Liver (tissue), 9 donors: ENCODE measurements around the gene ZNF775. TPM values are rescaled to one million over a fixed set of nuclear protein-coding genes. Genes with fewer than 3 reads are reported as not detected.

Experiments used
- DNase-seq: peaks from one replicate; pipeline ENCODE4 v3.0.0-alpha.2; 2017; ENCODE audit warnings: low spot score
- H3K27ac ChIP-seq, 2 donors: one replicate each; pipeline ENCODE4 v1.7.0; 2013; ENCODE audit warnings: inconsistent platforms in 2 of 2, low read length in 2 of 2, control low read depth in 1 of 2, low read depth in 1 of 2, mild to moderate bottlenecking in 1 of 2
- H3K27me3 ChIP-seq, 4 donors: one replicate each; pipeline versions ENCODE4 v1.6.1 to v1.7.0; 2013; ENCODE audit warnings: low read length in 3 of 4, inconsistent platforms in 1 of 4, mild to moderate bottlenecking in 1 of 4, moderate library complexity in 1 of 4; ENCODE audit not compliant: control insufficient read depth in 4 of 4, insufficient read depth in 4 of 4
- H3K36me3 ChIP-seq, 4 donors: one replicate each; pipeline versions ENCODE4 v1.6.1 to v1.7.0; 2013; ENCODE audit warnings: low read length in 3 of 4, mild to moderate bottlenecking in 3 of 4, low read depth in 1 of 4, moderate library complexity in 1 of 4; ENCODE audit not compliant: control insufficient read depth in 4 of 4, insufficient read depth in 3 of 4
- H3K4me1 ChIP-seq, 4 donors: one replicate each; pipeline versions ENCODE4 v1.6.1 to v1.7.0; 2013; ENCODE audit warnings: low read length in 3 of 4, mild to moderate bottlenecking in 3 of 4, moderate library complexity in 1 of 4; ENCODE audit not compliant: control insufficient read depth in 4 of 4, insufficient read depth in 4 of 4
- H3K4me3 ChIP-seq, 3 donors: one replicate each; pipeline versions ENCODE4 v1.6.1 to v1.7.0; 2013; ENCODE audit warnings: low read length in 3 of 3, control low read depth in 1 of 3, low read depth in 1 of 3, mild to moderate bottlenecking in 1 of 3
- H3K9ac ChIP-seq, 2 donors: one replicate each; pipeline ENCODE4 v1.7.0; 2013; ENCODE audit warnings: low read length in 2 of 2, mild to moderate bottlenecking in 2 of 2, moderate library complexity in 2 of 2, control low read depth in 1 of 2, low read depth in 1 of 2
- H3K9me3 ChIP-seq, 4 donors: one replicate each; pipeline versions ENCODE4 v1.6.1 to v1.7.0; 2013; ENCODE audit warnings: low read length in 3 of 4; ENCODE audit not compliant: control insufficient read depth in 4 of 4
- EGR1 ChIP-seq, 2 donors: IDR thresholded peaks; 2 replicates each; pipeline ENCODE4 v1.6.1; 2016 to 2018; ENCODE audit warnings: antibody characterized with exemption in 2 of 2, low read depth in 2 of 2
- FOXA1 ChIP-seq: IDR thresholded peaks from 2 replicates; pipeline ENCODE4 v1.6.1; 2016; ENCODE audit warnings: antibody characterized with exemption
- FOXA2 ChIP-seq: IDR thresholded peaks from 2 replicates; pipeline ENCODE4 v1.6.1; 2016; ENCODE audit warnings: antibody characterized with exemption
- GABPA ChIP-seq, 2 donors: IDR thresholded peaks in 1 of 2; conservative IDR thresholded peaks in 1 of 2; 2 replicates each; pipeline ENCODE4 v1.6.1; 2016; ENCODE audit warnings: antibody characterized with exemption in 2 of 2, mild to moderate bottlenecking in 1 of 2, moderate library complexity in 1 of 2
- HNF4A ChIP-seq, 2 donors: conservative IDR thresholded peaks; 2 replicates each; pipeline ENCODE4 v1.6.1; 2016; ENCODE audit warnings: antibody characterized with exemption in 2 of 2, mild to moderate bottlenecking in 2 of 2
- HNF4G ChIP-seq: IDR thresholded peaks from 2 replicates; pipeline ENCODE4 v1.6.1; 2016; ENCODE audit warnings: antibody characterized with exemption
- JUND ChIP-seq, 2 donors: IDR thresholded peaks; 2 replicates each; pipeline ENCODE4 v1.6.1; 2016; ENCODE audit warnings: antibody characterized with exemption in 2 of 2
- NR2F2 ChIP-seq: IDR thresholded peaks from 2 replicates; pipeline ENCODE4 v1.6.1; 2016; ENCODE audit warnings: antibody characterized with exemption
- RAD21 ChIP-seq, 2 donors: IDR thresholded peaks; 2 replicates each; pipeline ENCODE4 v1.6.1; 2016; ENCODE audit warnings: antibody characterized with exemption in 2 of 2, mild to moderate bottlenecking in 2 of 2
- REST ChIP-seq: IDR thresholded peaks from 2 replicates; pipeline ENCODE4 v1.6.1; 2016; ENCODE audit warnings: antibody characterized with exemption, mild to moderate bottlenecking
- RXRA ChIP-seq, 2 donors: IDR thresholded peaks; 2 replicates each; pipeline ENCODE4 v1.6.1; 2017 to 2018; ENCODE audit warnings: antibody characterized with exemption in 2 of 2, mild to moderate bottlenecking in 1 of 2
- SP1 ChIP-seq: IDR thresholded peaks from 2 replicates; pipeline ENCODE4 v1.6.1; 2018; ENCODE audit warnings: antibody characterized with exemption, mild to moderate bottlenecking
- TAF1 ChIP-seq: conservative IDR thresholded peaks from 2 replicates; pipeline ENCODE4 v1.6.1; 2016; ENCODE audit warnings: antibody characterized with exemption, mild to moderate bottlenecking
- YY1 ChIP-seq: IDR thresholded peaks from 2 replicates; pipeline ENCODE4 v1.6.1; 2016; ENCODE audit warnings: antibody characterized with exemption, mild to moderate bottlenecking
- WGBS: extraction: QIAGEN DNeasy Blood & Tissue Kit; methylation state at CpG from one replicate; pipeline ENCODE4 v1.1.7; 2013; 5-methylcytosine and 5-hydroxymethylcytosine counted together
- polyA plus RNA-seq, 2 donors: library from polyadenylated mRNA; stranded (reverse) in 1 of 2; unstranded in 1 of 2; fragments of 200-250 nt in 1 of 2; fragments of >200 nt in 1 of 2; fragmentation: Nextera tagmentation in 1 of 2; extraction: Ambion mirVana in 1 of 2; gene quantifications; one replicate each; pipeline versions ENCODE4 v1.2.1 to v1.2.3, GENCODE V29; 2013 to 2015
- total RNA-seq, 2 donors: library from RNA; depleted of rRNA; stranded (reverse); fragments of >200 nt; gene quantifications; one replicate each; pipeline ENCODE4 v1.2.3, GENCODE V29; 2014
- TF ChIP-seq, protein P1 (sequence below): IDR thresholded peaks from 2 replicates; pipeline ENCODE4 v1.6.1; 2016; ENCODE audit warnings: antibody characterized with exemption
- TF ChIP-seq, protein P2 (sequence below): IDR thresholded peaks from 2 replicates; pipeline ENCODE4 v1.6.1; 2016; ENCODE audit warnings: antibody characterized with exemption
- TF ChIP-seq, protein P3 (sequence below): IDR thresholded peaks from 2 replicates; pipeline ENCODE4 v1.6.1; 2016; ENCODE audit warnings: antibody characterized with exemption
- TF ChIP-seq, protein P4 (sequence below): fragments of 150-350 bp; IDR thresholded peaks from 2 replicates; pipeline ENCODE4 v1.5.1; 2017; ENCODE audit warnings: improper control_type of control experiment, low read depth, low read length; ENCODE audit not compliant: missing input control
- donor health status: healthy.
- donor health status: healthy.
- donor health status: healthy.
- donor health status: healthy.
- donor health status: healthy.

The ZNF775 gene
- total and polyA plus RNA-seq, 4 donors, result 0.08 to 3.1 (median 0.52) TPM

GRCh38 chr7:150335774-150336112 is 43.4 kb upstream of the ZNF775 start:
- Histone ChIP-seq H3K9ac (no peak overlapping the region), H3K27ac (peak overlapping the region; percentile 77 to 80), H3K4me1 (peaks cover 23 to 60% (median 55%) of the 10 kb centered on the region in 4 donors), H3K27me3 (no peaks in the 10 kb centered on the region), H3K4me3 (no peak overlapping the region), H3K36me3 (peaks cover 0 to 16% (median 7%) of the 10 kb centered on the region in 4 donors), H3K9me3 (no peaks in the 10 kb centered on the region)
- no peak for DNase-seq
- WGBS, result 34% methylated on average over 6 of the region's 6 CpGs
- TF ChIP-seq, protein P1, sequence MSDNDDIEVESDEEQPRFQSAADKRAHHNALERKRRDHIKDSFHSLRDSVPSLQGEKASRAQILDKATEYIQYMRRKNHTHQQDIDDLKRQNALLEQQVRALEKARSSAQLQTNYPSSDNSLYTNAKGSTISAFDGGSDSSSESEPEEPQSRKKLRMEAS, result peak; percentile 10
- TF ChIP-seq, protein P2, sequence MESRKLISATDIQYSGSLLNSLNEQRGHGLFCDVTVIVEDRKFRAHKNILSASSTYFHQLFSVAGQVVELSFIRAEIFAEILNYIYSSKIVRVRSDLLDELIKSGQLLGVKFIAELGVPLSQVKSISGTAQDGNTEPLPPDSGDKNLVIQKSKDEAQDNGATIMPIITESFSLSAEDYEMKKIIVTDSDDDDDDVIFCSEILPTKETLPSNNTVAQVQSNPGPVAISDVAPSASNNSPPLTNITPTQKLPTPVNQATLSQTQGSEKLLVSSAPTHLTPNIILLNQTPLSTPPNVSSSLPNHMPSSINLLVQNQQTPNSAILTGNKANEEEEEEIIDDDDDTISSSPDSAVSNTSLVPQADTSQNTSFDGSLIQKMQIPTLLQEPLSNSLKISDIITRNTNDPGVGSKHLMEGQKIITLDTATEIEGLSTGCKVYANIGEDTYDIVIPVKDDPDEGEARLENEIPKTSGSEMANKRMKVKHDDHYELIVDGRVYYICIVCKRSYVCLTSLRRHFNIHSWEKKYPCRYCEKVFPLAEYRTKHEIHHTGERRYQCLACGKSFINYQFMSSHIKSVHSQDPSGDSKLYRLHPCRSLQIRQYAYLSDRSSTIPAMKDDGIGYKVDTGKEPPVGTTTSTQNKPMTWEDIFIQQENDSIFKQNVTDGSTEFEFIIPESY, result no peak
- TF ChIP-seq RAD21 (IDR thresholded peaks at IDR 0.05) (peak; percentile 3 to 40), YY1 (no peak), RXRA (IDR thresholded peaks at IDR 0.05) (peak; percentile 30 to 78), SP1 (peak; percentile 33), HNF4A (conservative IDR thresholded peaks at IDR 0.05) (peak; percentile 57 to 72)

DNA sequence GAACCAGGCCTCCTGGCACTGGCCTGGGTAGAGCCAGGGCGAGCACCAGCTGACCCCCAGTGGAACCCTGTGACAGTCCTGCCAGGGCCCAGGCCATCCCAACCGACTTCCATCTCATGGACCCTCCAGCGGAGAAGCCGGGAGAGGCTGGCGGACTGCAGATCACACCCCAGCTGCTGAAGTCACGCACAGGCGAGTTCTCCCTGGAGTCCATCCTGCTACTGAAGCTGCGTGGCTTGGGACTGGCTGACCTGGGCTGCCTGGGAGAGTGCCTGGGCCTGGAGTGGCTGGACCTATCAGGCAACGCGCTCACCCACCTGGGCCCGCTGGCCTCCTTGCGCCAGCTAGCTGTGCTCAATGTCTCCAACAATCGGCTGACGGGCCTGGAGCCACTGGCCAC is 42.4 kb upstream of the ZNF775 start:
- peaks cover 23 to 61% (median 56%) of the 10 kb centered on the region in 4 donors for H3K4me1 ChIP-seq

More for the DNA sequence above, 42.4 kb upstream of the ZNF775 start:
- Histone ChIP-seq H3K36me3 (peaks cover 0 to 7% (median 2%) of the 10 kb centered on the region in 4 donors), H3K27me3 (no peaks in the 10 kb centered on the region), H3K4me3 (no peak overlapping the region), H3K9ac (no peak overlapping the region), H3K27ac (peak overlapping the region; percentile 77 to 80), H3K9me3 (no peaks in the 10 kb centered on the region)
- no peak for DNase-seq
- TF ChIP-seq REST (no peak), HNF4A (conservative IDR thresholded peaks at IDR 0.05) (no peak), RAD21 (IDR thresholded peaks at IDR 0.05) (no peak), HNF4G (no peak), FOXA1 (no peak), FOXA2 (no peak), SP1 (no peak), RXRA (IDR thresholded peaks at IDR 0.05) (no peak), GABPA (IDR thresholded peaks at IDR 0.05 in 1 of 2, conservative IDR thresholded peaks at IDR 0.05 in 1 of 2) (no peak), JUND (IDR thresholded peaks at IDR 0.05) (no peak), YY1 (no peak), NR2F2 (no peak), EGR1 (IDR thresholded peaks at IDR 0.05; ENCODE audit: low read depth in 2 of 2) (no peak), TAF1 (no peak)
- TF ChIP-seq, protein P3, sequence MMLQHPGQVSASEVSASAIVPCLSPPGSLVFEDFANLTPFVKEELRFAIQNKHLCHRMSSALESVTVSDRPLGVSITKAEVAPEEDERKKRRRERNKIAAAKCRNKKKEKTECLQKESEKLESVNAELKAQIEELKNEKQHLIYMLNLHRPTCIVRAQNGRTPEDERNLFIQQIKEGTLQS, result no peak
- TF ChIP-seq, protein P2, result no peak
- TF ChIP-seq, protein P4, sequence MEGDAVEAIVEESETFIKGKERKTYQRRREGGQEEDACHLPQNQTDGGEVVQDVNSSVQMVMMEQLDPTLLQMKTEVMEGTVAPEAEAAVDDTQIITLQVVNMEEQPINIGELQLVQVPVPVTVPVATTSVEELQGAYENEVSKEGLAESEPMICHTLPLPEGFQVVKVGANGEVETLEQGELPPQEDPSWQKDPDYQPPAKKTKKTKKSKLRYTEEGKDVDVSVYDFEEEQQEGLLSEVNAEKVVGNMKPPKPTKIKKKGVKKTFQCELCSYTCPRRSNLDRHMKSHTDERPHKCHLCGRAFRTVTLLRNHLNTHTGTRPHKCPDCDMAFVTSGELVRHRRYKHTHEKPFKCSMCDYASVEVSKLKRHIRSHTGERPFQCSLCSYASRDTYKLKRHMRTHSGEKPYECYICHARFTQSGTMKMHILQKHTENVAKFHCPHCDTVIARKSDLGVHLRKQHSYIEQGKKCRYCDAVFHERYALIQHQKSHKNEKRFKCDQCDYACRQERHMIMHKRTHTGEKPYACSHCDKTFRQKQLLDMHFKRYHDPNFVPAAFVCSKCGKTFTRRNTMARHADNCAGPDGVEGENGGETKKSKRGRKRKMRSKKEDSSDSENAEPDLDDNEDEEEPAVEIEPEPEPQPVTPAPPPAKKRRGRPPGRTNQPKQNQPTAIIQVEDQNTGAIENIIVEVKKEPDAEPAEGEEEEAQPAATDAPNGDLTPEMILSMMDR, result no peak
- TF ChIP-seq, protein P1, result no peak
- 78% methylated on average over 14 of the region's 14 CpGs for WGBS
